SK-N-DZ (cell line): ENCODE data around the gene CACNA1B.
"Not testable (repeated sequence)": the region's sequence is repeated elsewhere in the genome, so short reads cannot be mapped to it uniquely, and the experiment has no call there.

Experiments
- DNase-seq: peaks from one replicate; pipeline ENCODE4 v3.0.0-alpha.2; 2015; ENCODE audit warnings: low spot score

CACNA1B gene

GRCh38 chr9:138010861-138011260 lies 133.3 kb downstream of the CACNA1B start:
- DNase-seq, result no peak

DNA sequence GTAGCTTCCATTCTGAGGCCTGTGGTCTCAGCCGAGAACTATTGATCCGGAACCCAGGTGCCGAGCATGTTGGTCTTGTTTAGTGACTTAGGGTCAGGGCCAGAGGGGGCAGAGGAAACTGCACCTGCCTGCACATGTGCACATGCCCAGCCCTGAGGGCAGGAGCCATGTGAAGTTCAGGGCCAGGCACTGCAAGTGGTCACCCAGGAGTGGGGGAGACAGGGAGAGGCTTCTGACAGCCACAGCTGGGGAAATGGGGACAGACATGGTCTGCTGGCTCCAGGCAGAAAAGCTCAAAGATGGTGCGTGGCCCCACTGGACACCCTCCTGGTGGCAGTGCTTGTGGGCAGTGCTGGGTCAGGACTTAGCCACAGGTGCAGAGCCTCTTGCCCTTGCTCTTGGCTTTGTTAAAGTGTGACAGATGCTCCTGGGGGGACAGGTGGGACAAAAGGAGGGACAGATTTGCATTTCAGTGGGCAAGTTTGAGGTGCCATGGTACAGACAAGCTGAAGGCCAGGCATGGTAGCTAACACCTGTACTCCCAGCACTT lies 134.4 kb downstream of the CACNA1B start:
- DNase-seq, result no peak

- no peak for DNase-seq
These were observed 135.7 kb downstream of the CACNA1B start for GRCh38 chr9:138013273-138013672.

- no peak for DNase-seq
These were observed 136.4 kb downstream of the CACNA1B start for GRCh38 chr9:138013836-138014562.

DNA sequence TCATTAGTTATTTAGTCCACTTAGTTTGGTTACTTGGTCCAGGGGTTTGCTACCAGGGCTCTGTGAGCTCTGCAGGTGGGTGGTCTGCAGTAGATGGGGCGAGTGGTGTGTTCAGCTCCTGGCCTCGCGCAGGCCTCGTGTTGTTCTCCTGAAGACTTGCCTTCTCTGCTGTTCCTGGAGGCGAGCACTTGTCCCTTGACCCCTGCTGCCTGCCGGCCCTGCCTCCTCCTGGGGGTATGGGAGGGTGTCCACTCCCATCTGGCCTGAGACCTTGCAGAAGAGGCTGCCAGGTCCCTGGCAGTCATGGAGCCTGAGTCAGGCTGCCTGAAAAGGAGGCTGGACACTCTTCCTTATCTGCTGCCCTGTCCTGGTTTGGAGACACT lies 137.0 kb downstream of the CACNA1B start:
- no peak for DNase-seq

GRCh38 chr9:138015021-138015829 lies 137.6 kb downstream of the CACNA1B start:
- no peak for DNase-seq

GRCh38 chr9:138016406-138017187 lies 139.0 kb downstream of the CACNA1B start:
- DNase-seq, result no peak

DNA sequence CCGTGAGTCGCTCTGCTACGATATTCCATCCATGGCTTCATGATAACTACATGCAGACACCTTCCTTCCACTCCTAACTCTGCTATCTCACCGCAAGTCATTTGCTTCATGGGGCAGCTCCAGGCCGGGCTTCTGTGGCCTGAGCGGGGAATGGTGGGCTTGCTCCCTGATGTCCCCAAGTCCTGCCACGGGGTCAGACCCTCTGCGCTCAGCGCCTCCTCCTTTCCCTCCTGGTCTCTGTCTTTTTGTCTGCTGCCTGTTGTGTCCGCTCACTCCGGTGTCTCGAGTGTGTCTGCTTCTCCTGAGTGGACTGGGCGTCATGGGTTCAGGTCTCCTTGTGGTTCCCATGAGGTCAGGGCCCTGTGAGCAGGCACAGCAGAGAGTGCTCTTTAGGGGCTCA lies 139.6 kb downstream of the CACNA1B start:
- no peak for DNase-seq

DNA sequence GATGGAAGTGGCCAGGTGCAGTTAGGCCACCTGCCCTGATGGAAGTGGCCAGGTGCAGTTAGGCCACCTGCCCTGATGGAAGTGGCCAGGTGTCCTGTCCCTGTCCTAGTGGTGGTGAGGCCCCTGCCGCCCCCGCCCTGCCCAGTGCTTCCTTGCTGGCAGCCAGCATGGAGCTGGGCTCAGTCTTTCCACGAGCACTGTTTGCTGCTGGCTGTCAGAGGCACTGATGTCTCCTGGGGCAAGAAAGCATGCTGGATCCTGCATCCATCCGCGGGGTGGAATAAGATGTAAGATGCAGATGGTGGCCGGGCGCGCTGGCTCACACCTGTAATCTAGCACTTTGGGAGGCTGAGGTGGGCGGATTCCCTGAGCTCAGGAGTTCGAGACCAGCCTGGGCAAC lies 141.9 kb downstream of the CACNA1B start:
- not testable (repeated sequence) for DNase-seq

DNA sequence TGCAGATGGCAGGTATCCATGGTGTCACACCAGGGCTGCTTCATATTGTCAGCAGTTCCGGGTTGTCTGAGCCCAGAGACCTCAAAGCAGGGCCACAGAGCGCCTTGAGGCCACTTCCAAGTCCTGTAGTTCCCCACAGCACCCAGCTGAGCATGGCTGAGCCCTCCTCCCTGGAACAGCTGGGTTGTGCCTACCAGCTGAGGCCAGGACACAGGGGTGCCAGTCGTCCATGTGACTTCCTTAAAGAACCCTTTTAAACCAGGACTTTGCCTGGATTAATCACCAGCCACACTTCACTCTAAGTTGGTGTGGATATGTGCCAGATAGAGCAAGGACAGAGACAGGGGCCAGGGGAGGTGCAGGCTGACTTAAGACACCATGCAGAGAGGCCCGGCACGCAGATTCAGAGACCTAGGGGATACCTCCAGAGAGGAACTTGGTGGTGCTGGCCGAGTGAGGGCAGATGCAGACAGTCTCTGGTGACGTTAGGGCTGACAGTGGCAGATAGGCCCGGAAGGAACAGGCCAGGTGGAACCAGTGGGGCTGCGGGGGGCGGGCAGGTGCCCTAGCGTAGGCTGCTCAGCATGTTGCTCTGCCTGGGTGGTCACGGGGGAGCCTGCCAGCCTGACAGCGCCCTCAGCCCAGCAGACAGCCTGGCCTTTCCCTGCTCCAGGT lies 142.7 kb downstream of the CACNA1B start:
- DNase-seq, result no peak

- no peak for DNase-seq
These were observed 143.2 kb downstream of the CACNA1B start for GRCh38 chr9:138020795-138021182.

DNA sequence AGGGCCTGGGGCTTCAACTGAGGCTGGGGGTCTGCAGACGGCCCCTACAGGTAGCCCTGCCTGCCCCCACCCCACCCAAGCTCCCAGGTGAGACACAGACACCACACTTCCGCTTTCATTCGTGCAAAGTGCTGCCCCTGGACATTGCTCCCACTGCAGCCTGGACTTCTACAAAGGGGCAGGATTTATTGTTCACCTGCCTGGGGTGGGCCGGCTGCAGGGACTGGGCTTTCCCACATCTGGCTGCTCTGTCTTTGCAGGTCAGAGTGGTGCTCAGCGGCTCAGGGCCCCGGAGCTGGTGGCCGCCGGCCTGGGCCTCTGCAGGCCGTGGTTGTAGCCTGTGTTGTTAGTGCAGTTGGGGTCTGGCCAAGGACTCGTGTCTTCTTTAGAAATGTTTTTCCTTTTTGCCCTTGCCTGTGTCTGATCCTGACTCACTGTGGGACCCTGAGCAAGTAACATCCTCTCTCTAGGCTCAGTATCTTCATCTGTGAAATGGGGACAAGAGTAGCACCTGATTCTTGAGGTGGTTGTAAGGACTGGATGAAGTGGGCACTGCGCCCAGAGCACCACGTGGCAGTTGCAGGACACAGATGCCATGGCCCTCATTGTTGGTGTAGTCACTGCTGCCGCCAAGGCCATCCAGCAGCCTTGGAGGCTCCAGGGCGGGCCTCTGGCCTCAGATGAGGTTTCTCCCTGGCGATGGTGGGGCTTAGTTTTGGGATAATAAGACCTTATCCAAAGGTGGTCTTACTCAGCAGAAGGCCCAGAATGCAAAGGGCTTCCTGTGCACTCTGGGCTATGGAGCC lies 143.9 kb downstream of the CACNA1B start:
- no peak for DNase-seq

DNA sequence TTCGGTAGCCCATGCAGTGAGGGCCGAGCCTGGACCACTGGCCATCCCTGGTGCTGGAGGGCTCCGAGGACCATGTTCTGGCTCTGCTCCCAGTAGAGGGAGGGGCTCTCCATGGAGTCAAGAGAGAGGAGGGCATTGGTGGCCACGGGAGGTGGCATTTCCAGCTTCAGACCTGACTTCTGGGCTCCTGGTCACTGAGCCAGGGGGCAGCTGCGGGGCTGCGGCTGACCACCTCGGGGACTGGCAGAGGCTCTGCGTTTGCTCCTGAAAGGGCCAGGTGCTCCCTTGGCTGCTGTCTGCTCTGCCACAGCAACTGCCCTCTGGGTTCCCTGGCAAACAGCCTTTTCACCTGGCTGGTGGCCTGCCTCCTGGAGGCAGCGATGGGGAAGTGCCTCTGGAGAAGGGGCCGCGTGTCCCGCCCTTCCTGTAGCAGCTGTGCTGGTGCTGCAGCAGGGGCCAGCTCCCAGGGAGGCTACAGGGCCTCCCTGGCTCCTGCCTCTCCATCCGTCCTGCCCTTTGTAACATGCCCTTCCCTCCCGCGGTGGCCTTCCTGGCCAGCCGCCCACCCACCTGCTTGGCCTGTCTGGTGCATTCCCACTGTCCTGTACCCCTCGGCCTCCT lies 144.6 kb downstream of the CACNA1B start:
- no peak for DNase-seq

DNA sequence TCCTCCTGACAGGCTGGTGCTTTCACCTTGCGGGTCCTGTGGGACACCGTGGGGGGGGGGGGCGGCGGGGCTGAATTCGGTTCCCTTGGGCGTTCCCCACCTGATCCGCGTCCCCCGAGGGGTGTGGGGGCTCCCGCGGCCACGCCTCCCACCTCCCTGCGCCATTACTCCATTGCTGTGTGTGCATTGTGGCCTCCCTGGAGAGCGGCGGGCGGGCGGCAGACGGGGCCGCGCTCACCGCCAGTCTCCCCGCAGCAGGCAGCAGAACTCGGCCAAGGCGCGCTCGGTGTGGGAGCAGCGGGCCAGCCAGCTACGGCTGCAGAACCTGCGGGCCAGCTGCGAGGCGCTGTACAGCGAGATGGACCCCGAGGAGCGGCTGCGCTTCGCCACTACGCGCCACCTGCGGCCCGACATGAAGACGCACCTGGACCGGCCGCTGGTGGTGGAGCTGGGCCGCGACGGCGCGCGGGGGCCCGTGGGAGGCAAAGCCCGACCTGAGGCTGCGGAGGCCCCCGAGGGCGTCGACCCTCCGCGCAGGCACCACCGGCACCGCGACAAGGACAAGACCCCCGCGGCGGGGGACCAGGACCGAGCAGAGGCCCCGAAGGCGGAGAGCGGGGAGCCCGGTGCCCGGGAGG lies 145.3 kb downstream of the CACNA1B start:
- DNase-seq, result no peak

GRCh38 chr9:138023394-138024124 lies 146.0 kb downstream of the CACNA1B start:
- no peak for DNase-seq

GRCh38 chr9:138024131-138024530 lies 146.5 kb downstream of the CACNA1B start:
- DNase-seq, result no peak

GRCh38 chr9:138024831-138025291 lies 147.3 kb downstream of the CACNA1B start:
- no peak for DNase-seq

DNA sequence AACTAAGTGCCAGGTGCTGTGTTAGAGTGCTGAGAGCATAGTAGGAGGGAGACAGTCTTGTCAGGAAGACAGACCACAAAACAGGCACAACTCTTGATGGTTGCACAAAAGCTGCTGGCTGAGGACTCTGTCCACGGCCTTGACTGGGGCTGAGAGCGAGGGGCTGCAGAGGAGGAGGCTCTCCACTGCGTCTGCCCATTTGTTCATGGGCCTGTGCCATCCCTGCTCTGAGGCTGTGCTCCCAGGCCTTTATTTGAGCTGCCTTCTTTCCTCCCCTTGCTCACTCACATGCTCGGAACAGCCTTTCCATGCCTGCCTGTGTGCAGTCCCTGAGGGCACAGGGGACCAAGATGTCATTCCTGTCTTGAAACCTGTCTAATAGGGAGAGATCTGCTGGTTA lies 147.8 kb downstream of the CACNA1B start:
- DNase-seq, result no peak

DNA sequence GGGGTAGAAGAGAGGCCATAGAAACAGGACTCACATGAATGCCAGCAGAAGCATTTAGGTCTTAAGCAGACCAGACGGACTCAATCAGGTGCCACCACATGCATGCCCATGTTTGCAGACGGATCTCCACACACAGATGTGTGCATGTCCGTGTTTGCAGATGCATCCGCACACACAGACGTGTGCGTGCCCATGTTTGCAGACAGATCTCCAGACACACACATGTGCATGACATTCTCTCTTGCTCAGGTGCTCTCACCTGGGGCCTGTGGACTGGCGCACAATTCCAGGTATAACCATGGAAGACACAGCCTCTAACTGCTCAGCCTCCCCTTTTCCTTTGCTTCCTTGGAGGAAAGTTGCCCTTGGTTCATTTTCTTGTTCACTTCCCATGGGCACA lies 148.3 kb downstream of the CACNA1B start:
- no peak for DNase-seq
